Measurements from ENCODE around the gene FOXO3.

Gene FOXO3

GRCh38 chr6:108546079-108547049 is 14.4 kb upstream of the FOXO3 start:
- no peak overlapping the region for H3K4me3 ChIP-seq (ENCODE audit: low read length)
- H3K9me3 ChIP-seq (ENCODE audit: control insufficient read depth, insufficient read depth, low read length), result no peaks in the 10 kb centered on the region
- H3K36me3 ChIP-seq (ENCODE audit: control insufficient read depth, low read length), result no peaks in the 10 kb centered on the region
- no peaks in the 10 kb centered on the region for H3F3A ChIP-seq (ENCODE audit: control insufficient read depth, insufficient read depth)
- no peaks in the 10 kb centered on the region for H4K20me1 ChIP-seq (ENCODE audit: control insufficient read depth, insufficient read depth, low read depth, low read length)
- no peak for TF ChIP-seq EZH2phosphoT487 (IDR thresholded peaks at IDR 0.05; ENCODE audit: borderline replicate concordance, low read length)
- no peak for TF ChIP-seq CTCF (IDR thresholded peaks at IDR 0.05; ENCODE audit: low read depth, low read length, poor library complexity, severe bottlenecking)
- no peaks in the 10 kb centered on the region for H3K9me2 ChIP-seq (replicated peaks; ENCODE audit: control insufficient read depth, low read length)
- no peak overlapping the region for H3K27ac ChIP-seq (ENCODE audit: low read depth, low read length)
- H3K4me1 ChIP-seq (ENCODE audit: control insufficient read depth, low read length), result peaks cover 13% of the 10 kb centered on the region
- no peaks in the 10 kb centered on the region for H3K27me3 ChIP-seq (ENCODE audit: control insufficient read depth, low read length)
- H3K79me2 ChIP-seq (ENCODE audit: control insufficient read depth, low read length), result no peaks in the 10 kb centered on the region
- H3K4me2 ChIP-seq (ENCODE audit: low read length), result no peak overlapping the region

GRCh38 chr6:108549241-108549640 is 11.5 kb upstream of the FOXO3 start:
- Histone ChIP-seq H4K20me1 (ENCODE audit: control insufficient read depth, insufficient read depth, low read depth, low read length) (no peaks in the 10 kb centered on the region), H3K4me2 (ENCODE audit: low read length) (no peak overlapping the region), H3K4me1 (ENCODE audit: control insufficient read depth, low read length) (peaks cover 11% of the 10 kb centered on the region), H3K4me3 (ENCODE audit: low read length) (no peak overlapping the region), H3K27me3 (ENCODE audit: control insufficient read depth, low read length) (no peaks in the 10 kb centered on the region), H3K79me2 (ENCODE audit: control insufficient read depth, low read length) (no peaks in the 10 kb centered on the region), H3K27ac (ENCODE audit: low read depth, low read length) (no peak overlapping the region), H3F3A (ENCODE audit: control insufficient read depth, insufficient read depth) (no peaks in the 10 kb centered on the region), H3K9me2 (replicated peaks; ENCODE audit: control insufficient read depth, low read length) (no peaks in the 10 kb centered on the region), H3K9me3 (ENCODE audit: control insufficient read depth, insufficient read depth, low read length) (no peaks in the 10 kb centered on the region), H3K36me3 (ENCODE audit: control insufficient read depth, low read length) (no peaks in the 10 kb centered on the region)
- TF ChIP-seq CTCF (IDR thresholded peaks at IDR 0.05; ENCODE audit: low read depth, low read length, poor library complexity, severe bottlenecking), result no peak
- no peak for TF ChIP-seq EZH2phosphoT487 (IDR thresholded peaks at IDR 0.05; ENCODE audit: borderline replicate concordance, low read length)

GRCh38 chr6:108549741-108550140 is 11.0 kb upstream of the FOXO3 start:
- no peaks in the 10 kb centered on the region for H3K79me2 ChIP-seq (ENCODE audit: control insufficient read depth, low read length)
- no peaks in the 10 kb centered on the region for H3K36me3 ChIP-seq (ENCODE audit: control insufficient read depth, low read length)
- H3K4me1 ChIP-seq (ENCODE audit: control insufficient read depth, low read length), result peaks cover 11% of the 10 kb centered on the region
- H3K4me2 ChIP-seq (ENCODE audit: low read length), result no peak overlapping the region
- H3K9me3 ChIP-seq (ENCODE audit: control insufficient read depth, insufficient read depth, low read length), result no peaks in the 10 kb centered on the region
- H3K9me2 ChIP-seq (replicated peaks; ENCODE audit: control insufficient read depth, low read length), result no peaks in the 10 kb centered on the region
- H3K27ac ChIP-seq (ENCODE audit: low read depth, low read length), result no peak overlapping the region
- H4K20me1 ChIP-seq (ENCODE audit: control insufficient read depth, insufficient read depth, low read depth, low read length), result no peaks in the 10 kb centered on the region
- H3K27me3 ChIP-seq (ENCODE audit: control insufficient read depth, low read length), result no peaks in the 10 kb centered on the region
- TF ChIP-seq CTCF (IDR thresholded peaks at IDR 0.05; ENCODE audit: low read depth, low read length, poor library complexity, severe bottlenecking) (no peak), EZH2phosphoT487 (IDR thresholded peaks at IDR 0.05; ENCODE audit: borderline replicate concordance, low read length) (no peak)
- H3K4me3 ChIP-seq (ENCODE audit: low read length), result no peak overlapping the region
- H3F3A ChIP-seq (ENCODE audit: control insufficient read depth, insufficient read depth), result no peaks in the 10 kb centered on the region

Data from DOHH2 (cell line).